KOPT-K1 (cell line): ENCODE results near the gene ESR1.

Experiments
- H3K27ac ChIP-seq: fragments of 200-600 bp; sonication (generic); 2 replicates; pipeline ENCODE4 v1.5.1; 2016; ENCODE audit warnings: antibody characterized with exemption, mild to moderate bottlenecking, low read depth, low read length; ENCODE audit not compliant: poor library complexity, severe bottlenecking
- H3K36me3 ChIP-seq: fragments of 200-600 bp; sonication (generic); 2 replicates; pipeline ENCODE4 v1.5.1; 2017; ENCODE audit warnings: antibody characterized with exemption, mild to moderate bottlenecking, low read length, moderate library complexity; ENCODE audit not compliant: insufficient read depth
- H3K9me3 ChIP-seq: fragments of 200-600 bp; sonication (generic); 2 replicates; pipeline ENCODE4 v1.5.1; 2017; ENCODE audit warnings: antibody characterized with exemption, low read length, mild to moderate bottlenecking; ENCODE audit not compliant: insufficient read depth, poor library complexity, severe bottlenecking

ESR1 gene

GRCh38 chr6:151804585-151805285 lies 2.7 kb upstream of the ESR1 start:
- no peaks in the 10 kb centered on the region for H3K9me3 ChIP-seq
- no peak overlapping the region for H3K27ac ChIP-seq
- no peaks in the 10 kb centered on the region for H3K36me3 ChIP-seq

- Histone ChIP-seq H3K36me3 (no peaks in the 10 kb centered on the region), H3K9me3 (no peaks in the 10 kb centered on the region), H3K27ac (no peak overlapping the region)
These were observed 2.1 kb upstream of the ESR1 start for GRCh38 chr6:151805286-151805840.

DNA sequence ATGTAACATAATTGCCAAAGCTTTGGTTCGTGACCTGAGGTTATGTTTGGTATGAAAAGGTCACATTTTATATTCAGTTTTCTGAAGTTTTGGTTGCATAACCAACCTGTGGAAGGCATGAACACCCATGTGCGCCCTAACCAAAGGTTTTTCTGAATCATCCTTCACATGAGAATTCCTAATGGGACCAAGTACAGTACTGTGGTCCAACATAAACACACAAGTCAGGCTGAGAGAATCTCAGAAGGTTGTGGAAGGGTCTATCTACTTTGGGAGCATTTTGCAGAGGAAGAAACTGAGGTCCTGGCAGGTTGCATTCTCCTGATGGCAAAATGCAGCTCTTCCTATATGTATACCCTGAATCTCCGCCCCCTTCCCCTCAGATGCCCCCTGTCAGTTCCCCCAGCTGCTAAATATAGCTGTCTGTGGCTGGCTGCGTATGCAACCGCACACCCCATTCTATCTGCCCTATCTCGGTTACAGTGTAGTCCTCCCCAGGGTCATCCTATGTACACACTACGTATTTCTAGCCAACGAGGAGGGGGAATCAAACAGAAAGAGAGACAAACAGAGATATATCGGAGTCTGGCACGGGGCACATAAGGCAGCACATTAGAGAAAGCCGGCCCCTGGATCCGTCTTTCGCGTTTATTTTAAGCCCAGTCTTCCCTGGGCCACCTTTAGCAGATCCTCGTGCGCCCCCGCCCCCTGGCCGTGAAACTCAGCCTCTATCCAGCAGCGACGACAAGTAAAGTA lies 547 bp upstream of the ESR1 start:
- no peaks in the 10 kb centered on the region for H3K36me3 ChIP-seq

GRCh38 chr6:151808371-151809241 lies 1.1 kb downstream of the ESR1 start:
- Histone ChIP-seq H3K36me3 (no peaks in the 10 kb centered on the region), H3K27ac (no peak overlapping the region), H3K9me3 (no peaks in the 10 kb centered on the region)

More for the DNA sequence above, 547 bp upstream of the ESR1 start:
- no peaks in the 10 kb centered on the region for H3K9me3 ChIP-seq
- no peak overlapping the region for H3K27ac ChIP-seq

GRCh38 chr6:151811081-151811480 lies 3.6 kb downstream of the ESR1 start:
- Histone ChIP-seq H3K36me3 (no peaks in the 10 kb centered on the region), H3K9me3 (no peaks in the 10 kb centered on the region), H3K27ac (no peak overlapping the region)

DNA sequence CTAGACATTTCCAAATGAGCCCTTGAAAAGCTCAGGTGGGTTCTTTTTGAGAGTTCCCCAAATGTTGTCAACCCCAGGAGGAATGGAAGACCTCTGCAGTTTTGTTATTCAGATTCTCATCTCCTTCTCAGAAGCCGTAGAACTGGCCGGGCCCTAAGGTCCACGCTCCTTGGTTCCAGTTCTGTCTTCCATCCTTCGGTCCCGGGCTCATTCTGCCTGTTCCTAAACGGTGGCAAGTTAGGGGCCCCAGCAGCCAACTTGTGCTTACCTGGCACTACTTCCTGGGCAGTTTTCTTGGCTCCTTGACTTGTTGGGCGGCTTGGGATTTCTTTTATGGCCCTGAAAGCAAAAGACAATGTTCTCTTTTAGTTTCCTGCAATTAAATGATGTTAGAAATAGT lies 6.4 kb downstream of the ESR1 start:
- Histone ChIP-seq H3K9me3 (no peaks in the 10 kb centered on the region), H3K27ac (no peak overlapping the region), H3K36me3 (no peaks in the 10 kb centered on the region)

DNA sequence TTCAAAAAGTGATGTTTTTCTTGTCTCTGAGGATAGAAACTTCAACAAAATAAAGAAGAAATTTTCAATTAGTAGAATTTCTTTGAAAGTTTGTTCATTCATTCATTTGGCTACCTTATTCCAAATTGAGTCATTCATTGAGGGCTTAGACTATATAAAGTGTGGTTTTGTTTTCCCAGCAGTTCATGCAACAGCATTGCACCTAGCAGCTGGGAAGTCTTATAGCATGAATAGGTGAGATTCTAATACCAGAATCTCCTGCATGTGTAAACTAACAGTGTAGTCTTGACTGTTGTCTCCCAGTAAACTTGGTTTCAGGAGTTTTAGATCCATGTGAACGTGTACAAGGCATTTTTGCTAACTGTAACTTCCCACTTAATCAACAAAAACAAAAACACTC lies 7.1 kb downstream of the ESR1 start:
- no peak overlapping the region for H3K27ac ChIP-seq
- no peaks in the 10 kb centered on the region for H3K36me3 ChIP-seq
- no peaks in the 10 kb centered on the region for H3K9me3 ChIP-seq

DNA sequence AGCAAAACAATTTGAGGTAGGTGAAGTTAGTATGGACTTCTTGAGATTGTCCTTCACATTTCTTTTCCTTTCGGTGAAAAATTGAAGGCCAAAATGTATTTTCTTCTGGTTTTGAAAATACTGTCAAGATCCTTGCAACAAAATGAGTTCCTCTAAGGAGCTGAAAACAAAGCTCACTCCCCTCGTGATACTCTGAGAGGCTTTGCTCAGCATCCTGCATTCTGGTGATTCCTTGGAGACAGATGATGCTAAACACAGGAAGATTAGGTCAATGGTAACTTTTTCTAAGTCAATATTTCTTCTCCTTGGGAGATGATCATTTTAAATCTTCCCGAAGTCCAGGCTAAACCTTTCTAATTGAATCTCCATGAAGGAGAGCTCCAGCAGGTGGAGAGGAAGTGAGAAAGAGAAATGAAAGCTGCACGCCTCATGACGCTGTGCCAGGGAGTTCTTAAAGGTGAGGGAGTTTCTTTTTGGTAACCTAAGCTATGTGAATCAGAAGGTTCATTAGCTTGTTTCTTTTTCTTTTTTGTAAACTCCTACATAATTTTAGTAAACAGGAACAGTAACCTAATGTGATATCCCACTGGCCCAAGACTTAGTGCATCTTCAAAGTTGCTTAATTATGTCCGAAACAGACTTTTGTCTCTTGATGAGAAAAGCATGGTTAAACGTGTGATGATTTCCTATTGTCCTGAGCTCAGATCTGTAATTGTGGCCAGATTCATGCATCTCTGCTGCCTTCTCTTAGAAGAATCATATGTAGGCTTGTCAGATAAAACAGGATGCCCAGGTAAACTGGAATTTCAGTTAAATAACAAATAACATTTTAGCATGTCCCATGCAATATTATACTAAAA lies 15.0 kb downstream of the ESR1 start:
- Histone ChIP-seq H3K27ac (no peak overlapping the region), H3K36me3 (no peaks in the 10 kb centered on the region), H3K9me3 (no peaks in the 10 kb centered on the region)

DNA sequence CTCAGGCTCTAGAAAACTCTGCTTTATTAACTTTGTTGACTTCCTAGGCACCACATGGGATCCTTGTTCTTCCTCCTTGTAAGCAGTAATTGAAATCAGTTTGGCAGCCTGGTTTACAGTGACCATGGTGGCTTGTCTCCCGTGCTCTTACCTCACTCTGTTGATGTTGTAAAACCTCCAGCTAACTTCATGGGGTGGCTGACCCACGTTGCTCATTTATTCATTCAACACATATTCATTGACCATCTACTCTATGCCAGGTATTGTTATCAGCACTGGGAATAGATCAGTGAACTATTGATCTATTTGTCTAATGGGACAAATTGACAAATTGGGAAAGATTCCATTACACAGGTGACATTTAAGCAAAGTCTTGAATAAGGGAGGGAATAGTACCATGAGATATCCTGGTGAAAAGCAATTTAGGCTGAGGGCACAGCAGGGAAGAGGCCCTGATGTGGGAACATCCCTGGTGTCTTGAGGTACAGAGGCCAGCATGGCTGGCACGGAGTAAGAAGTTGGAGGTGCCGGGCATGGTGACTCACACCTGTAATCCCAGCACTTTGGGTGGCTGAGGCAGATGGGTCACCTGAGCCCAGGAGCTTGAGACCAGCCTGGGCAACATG lies 19.1 kb downstream of the ESR1 start:
- Histone ChIP-seq H3K9me3 (no peaks in the 10 kb centered on the region), H3K27ac (no peak overlapping the region)

DNA sequence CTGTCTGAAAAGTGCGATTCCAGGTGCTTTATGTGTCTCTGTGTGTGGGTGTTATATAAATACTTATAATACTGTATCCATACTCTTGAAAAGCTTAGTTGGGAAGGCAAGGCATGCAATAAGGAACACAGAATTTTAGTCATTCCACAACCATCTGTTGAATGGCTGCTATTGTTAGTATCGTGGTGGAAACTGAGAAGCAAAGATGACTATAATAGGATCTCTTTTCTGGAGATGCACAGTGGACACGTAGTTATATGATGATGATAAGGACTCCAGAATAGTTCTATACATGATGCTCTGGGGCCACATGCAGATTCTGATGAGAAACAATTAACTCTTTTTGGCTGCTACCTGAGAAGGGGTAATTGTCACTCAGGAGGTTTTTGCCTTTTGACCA lies 25.2 kb downstream of the ESR1 start:
- no peak overlapping the region for H3K27ac ChIP-seq
- H3K9me3 ChIP-seq: no peaks in the 10 kb centered on the region
- no peaks in the 10 kb centered on the region for H3K36me3 ChIP-seq

More for the DNA sequence above, 19.1 kb downstream of the ESR1 start:
- H3K36me3 ChIP-seq: no peaks in the 10 kb centered on the region

GRCh38 chr6:151835396-151835795 lies 27.9 kb downstream of the ESR1 start:
- H3K36me3 ChIP-seq: no peaks in the 10 kb centered on the region
- no peak overlapping the region for H3K27ac ChIP-seq
- H3K9me3 ChIP-seq: no peaks in the 10 kb centered on the region

DNA sequence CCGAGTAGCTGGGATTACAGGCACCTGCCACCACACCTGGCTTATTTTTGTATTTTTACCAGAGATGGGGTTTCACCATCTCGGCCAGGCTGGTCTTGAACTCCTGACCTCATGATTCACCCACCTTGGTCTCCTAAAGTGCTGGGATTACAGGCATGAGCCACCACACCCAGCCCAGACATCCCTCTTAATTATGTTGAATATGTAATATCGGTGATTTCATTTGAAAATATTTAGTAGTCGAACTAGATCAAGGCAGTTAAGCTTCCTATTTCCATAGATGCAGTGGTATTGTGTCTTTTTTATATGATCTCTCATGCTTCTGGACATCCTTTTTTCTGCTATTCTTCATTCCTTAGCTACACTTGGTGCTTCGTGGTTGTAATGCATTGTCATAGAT lies 29.7 kb downstream of the ESR1 start:
- H3K9me3 ChIP-seq: no peaks in the 10 kb centered on the region
- H3K27ac ChIP-seq: no peak overlapping the region

DNA sequence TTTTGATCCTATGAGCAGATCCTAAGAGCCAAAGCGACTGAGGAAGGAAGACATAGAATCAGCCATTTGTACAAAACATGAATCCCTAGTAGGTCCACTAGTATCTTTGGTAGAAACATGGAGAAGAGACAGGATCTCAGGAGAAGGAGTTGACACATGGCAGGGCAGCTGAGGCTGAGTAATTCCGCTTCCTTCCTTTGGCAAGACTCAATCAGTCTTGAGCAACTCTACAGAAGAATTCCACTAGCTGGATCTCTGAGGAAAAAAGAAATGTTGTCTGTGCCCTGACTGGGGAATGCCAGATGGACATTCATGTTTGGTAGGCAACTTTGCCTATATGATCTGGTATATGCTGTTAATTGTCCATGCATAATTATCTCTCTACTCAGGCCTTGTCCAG lies 35.3 kb downstream of the ESR1 start:
- H3K27ac ChIP-seq: no peak overlapping the region

More for the DNA sequence above, 29.7 kb downstream of the ESR1 start:
- H3K36me3 ChIP-seq: no peaks in the 10 kb centered on the region

DNA sequence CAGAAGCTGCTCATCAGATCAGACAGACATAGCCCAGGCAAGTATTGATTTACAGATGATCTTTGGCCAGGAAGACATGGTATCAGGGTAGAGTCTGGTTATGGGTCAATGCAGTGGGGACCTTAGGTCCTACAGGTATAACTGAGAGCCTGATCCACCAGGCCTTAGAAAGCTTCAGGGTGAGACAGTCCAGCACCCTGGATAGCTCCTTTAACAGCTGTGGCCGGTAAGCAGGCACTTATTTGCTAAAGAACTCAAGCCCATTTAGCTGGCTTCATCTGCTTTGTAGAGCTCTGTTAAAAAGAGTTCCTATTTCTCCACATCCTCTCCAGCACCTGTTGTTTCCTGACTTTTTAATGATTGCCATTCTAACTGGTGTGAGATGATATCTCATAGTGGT lies 39.6 kb downstream of the ESR1 start:
- Histone ChIP-seq H3K9me3 (no peaks in the 10 kb centered on the region), H3K36me3 (no peaks in the 10 kb centered on the region), H3K27ac (no peak overlapping the region)

More for the DNA sequence above, 35.3 kb downstream of the ESR1 start:
- Histone ChIP-seq H3K36me3 (no peaks in the 10 kb centered on the region), H3K9me3 (no peaks in the 10 kb centered on the region)
